ENCODE measurements around the gene TM9SF3.
A peak's percentile ranks its signal among the peaks of the same experiment; 100 is the strongest.

The TM9SF3 gene

DNA sequence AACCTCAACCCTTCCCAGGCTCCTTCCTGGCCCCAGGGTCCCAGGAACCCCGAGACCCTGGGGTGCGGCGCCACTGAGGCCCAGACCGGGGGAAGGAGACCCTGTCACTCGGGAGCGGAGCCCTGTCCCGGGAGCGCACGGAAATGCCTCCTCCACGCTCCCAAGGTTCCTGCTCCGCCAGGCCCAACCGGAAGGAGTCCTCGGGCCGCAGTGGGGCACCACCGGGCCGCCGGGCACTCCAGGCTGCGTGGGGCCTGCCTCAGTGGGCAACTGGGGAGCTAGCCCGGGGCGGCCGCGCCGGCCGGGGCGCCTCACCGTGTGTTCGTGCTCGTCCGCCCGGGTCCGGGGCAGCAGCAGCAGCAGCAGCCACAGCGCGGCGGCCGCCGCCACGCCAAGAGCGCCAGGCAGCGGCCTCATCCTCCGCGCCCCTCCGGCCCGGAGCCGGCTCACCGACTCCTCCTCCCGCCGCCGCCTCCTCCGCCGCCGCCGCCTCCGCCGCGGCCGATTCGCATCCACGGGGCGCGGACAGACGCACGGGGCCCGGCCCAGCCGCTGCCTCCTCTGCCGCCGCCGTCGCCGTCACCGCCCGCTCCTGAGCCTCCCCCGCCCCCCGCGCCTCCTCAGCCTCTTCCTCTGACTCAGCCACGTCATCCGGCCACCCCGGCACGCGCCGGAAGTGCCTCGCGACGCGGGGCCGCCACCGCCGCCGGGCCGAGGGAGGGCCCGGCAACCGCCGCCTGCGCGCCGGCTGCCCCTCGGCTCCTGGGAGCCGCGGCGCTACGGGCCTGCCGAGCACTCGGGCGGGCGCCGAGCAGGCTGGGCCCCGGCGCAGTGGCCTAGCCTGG is at the start of gene TM9SF3:
TSS of gene TM9SF3 (minus strand) at position 594 of the 845 bp plus-strand sequence. CDS start at position 417, 177 bp downstream.
- peak; percentile 93 for DNase-seq (ENCODE audit: low read depth)

DNA sequence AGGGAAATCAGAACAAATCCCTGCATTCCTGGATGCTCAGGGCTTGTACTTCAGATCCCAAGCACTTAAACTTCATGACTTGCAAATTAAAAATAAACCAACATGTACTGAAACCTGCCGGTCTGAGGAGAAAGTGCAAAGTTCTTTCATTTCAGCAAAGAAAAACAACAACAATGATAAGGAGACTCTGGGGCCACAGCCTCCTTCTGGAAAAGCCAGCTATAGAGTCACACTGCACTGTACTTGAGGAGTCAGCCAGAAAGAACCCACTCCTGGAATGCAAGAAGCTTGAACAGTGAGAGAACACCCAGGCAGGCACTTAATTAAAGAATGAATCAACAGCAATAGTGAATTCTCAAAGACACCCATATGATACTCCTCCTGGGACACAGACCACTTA is 49.7 kb upstream of the TM9SF3 start:
- peak; percentile 38 for DNase-seq (ENCODE audit: low read depth)

DNA sequence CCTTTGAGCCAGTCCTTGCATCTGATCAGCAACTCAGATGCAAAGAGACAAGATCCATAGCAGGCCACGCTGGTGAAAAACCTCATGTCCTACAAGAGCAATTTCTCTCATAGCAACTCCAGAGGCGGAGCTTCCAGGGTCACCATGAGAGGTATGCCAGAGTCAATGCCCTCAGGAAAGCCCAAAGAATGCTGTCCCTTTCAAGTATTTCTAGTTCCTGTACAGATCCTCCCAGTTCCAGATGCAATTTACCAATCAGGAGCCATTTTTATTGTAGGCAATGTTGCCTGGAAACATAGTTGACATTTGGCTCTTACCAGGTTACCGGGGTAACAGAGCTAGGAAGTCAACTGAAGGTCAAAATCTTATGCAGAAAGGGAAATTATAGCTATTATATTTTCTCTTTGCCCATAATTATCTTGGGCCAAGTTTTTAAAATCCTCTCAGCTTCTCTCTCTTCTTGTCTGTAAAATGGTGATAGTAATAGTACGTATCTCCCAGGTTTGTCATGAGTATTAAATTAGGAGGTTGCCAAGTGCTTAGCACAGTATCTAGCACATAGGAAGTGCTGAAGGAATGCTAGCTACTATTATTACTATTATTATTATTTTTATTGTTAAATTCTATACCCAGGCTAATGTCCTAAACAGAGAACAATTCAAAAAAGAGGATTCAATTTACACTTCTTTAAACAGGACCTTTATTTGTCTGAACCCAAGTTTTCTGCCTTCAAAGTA is 46.3 kb upstream of the TM9SF3 start:
- DNase-seq (ENCODE audit: low read depth), result peak; percentile 11

DNA sequence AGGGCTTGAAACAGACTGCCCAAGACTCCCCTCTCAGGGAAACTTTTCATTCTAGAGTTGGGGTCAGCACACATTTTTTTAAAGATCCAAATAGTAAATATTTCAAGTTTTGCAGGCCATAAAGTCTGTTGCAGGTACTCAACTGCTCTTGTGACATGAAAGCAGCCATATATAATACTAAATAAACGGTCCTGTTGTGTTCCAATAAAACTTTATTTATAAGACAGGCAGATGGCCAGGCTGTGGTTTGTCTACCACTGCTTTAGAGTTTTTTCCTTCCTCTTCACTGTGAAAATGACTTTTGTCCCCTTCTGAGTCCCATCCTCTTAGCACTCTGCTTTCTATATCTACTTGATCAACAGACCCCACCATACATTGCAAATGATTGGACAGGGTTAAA is 40.5 kb upstream of the TM9SF3 start:
- DNase-seq (ENCODE audit: low read depth), result no peak

DNA sequence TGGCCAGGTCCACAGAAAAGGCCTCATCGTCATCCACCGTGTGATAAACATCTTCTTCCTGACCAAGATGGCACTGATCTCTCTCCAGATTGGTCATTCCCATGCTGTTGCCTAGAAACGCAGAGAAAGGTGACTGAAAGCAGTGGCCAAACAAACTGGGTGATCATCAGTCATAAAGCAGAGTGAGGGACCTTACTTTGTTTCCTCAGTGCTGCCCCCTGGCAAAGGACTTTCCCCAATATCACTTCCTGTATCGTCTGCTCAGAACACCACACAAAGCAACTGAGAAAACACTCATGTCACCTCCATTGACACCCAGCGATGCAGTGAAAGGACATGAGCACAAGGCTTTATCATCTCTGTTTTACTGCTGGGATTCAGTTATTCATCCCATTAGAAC is 40.0 kb upstream of the TM9SF3 start:
- no peak for DNase-seq (ENCODE audit: low read depth)

DNA sequence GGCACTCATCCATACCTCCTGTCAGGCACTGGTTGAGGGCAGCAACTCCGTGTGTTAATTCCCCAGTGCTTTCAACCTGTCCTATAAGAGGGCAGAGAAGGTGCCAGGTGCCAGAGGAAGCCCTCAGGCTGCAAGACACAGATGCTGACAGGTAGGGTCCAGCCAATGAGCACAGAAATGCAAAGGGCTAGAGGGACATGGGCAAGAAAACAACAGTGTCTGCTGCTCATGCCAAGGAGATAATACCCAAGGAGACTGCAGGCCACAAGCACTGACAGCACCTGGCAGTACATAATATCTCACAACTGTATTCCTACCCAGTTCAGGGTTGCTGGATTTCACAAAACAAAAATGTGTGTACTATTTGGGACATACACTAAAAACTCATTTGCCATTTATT is 38.4 kb upstream of the TM9SF3 start:
- no peak for DNase-seq (ENCODE audit: low read depth)

DNA sequence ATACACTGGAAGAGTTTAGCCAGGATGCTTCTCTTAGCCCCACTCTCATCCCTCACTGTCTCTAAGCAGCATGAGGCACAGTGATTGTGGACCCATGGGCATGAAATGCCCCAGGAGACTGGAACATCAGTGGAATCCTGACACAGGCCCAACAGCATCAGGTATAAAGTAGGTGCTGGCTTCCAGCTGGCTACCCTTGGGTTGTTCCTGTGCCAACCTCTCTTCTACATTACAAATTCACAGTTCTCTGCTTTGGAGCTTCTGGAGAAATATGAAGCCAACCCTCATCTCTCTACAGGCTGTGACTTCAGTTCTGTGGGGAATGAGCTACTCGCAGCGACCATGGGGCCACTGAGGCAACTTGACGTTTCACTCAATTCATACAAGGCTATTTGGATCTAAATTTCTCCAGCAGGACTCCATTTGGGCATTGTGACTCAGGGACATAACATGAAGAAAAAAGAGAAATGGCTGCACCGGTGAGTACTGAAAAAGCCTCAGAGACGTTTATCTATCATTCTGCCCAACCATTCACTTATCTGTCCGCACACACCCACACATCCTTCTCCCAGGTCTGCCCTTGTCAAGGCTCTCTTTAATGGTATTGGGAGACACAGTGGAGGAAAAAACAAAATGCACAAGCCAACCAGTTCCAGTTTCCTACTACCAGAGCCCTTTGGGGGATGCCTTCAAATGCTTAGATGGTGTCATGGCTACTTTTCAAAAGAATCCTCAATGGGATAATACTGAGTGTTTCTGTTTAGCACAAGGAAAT is 35.4 kb upstream of the TM9SF3 start:
- no peak for DNase-seq (ENCODE audit: low read depth)

DNA sequence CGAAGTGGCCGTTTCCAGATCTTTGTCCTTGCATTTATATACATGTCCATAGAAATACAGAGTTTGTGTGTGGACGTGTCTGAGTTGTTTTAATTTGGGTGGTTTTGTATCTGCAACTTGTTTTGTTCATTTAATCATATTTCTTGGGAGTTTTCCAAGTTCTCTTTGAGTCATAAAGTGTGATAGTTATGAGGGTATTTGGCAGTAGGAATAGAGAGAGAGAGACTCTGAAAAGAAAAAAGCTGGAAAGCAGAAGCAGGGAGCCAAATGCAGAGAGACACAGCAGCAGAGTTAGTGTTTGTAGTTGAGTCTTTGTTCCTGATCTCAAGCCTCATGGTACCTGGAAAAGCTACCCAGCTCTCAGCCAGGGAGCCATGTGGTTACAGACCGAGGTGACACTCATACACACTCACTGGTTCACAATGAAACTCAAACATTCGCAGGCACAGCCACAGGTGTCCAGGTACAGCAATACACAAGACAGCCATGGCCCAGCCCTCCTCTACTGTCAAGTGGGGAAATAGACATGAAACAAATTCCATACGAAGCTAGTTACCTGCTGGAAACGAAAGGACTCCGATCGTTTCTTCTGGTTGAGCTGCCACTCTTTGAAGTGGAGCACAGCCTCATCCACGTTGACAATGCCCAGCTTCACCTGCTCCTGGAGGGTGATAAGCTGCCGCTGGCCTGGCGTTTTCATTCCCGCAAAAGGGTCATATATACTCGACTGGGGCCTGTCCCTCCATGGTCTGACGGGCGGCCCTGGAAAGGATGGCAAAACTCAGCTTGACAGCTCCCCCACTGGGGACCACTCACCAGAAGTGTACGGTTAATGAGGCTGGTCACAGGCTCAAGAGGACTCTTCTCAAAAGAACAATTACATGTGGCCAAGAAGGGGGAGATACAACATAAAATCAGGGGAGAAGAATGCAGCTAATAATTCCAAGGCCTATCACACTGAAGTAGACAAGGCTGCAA is 33.3 kb upstream of the TM9SF3 start:
- no peak for DNase-seq (ENCODE audit: low read depth)

DNA sequence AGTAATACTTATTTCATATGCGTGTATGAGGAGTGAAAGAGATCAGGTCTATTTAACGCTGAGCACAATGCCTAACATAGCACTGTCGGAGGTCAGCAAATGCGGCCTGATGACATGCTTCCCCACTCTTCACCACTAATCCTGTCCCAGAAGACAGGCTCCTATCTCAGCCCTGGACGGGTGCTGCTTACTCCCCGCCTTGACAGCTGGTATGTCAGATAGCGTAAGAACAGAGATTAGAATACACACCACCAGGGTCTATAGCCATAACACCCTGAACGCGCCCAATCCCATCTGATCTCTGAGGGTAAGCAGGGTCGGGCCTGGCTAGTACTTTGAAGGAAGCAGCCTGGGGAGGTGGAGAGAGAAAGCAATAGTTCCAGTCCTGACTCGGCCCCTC is 32.3 kb upstream of the TM9SF3 start:
- no peak for DNase-seq (ENCODE audit: low read depth)

DNA sequence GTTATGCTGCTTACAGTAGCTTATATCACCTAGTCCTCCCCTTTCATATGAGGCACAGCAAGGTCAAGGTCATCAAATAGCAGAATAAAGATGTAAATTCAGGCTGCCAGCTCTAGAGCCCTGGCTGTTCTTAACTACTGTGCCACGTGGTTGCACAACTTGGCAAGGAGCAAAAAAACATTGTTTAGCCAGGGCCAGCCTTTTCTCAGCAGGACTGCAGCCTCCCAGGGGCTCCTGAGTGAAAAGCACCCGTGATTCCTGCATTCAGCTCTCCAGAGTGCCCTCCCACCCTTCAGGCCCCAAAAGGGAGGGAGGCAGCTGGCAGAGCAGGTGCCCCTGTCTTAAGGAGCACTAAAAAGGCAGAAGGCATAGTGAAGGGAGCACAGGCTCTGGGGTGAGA is 31.8 kb upstream of the TM9SF3 start:
- DNase-seq (ENCODE audit: low read depth), result peak; percentile 25

DNA sequence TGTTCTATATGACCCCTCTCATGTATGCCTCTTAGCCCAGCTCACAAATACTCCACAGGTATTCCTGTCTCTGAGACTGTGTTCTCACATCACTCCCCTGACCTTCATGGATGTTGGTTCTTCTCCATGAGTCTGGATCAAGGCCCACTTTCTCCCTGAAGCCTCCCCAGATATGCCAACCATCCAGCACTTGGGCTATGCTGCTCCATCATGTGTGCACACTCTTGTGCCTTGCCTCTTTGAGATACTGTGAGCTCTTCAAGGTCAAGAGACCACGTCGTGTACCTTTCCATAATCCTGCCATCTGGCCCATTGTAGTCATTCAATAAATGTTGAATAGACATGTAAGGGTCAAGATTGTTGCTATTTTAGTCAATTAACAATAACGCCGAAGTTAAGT is 30.1 kb upstream of the TM9SF3 start:
- no peak for DNase-seq (ENCODE audit: low read depth)

DNA sequence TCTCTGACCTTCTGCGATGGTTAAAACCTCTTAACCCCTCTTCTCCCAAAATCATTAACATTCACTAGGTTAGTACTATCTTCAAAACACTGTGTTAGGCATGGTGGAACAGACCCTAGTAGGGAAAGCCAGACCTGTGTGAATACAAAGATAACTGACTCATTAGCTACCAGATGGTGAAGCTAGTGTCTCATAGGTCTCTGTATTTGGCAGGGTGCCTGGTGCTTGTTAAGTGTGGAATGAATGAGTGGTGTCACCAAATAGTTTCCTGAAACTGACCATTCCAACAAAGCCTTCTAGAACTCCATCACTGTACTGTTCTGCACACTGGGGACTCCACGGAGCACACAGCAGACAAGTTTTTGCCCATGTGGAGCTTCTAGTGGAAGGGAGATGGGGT is 27.7 kb upstream of the TM9SF3 start:
- DNase-seq (ENCODE audit: low read depth), result peak; percentile 98

DNA sequence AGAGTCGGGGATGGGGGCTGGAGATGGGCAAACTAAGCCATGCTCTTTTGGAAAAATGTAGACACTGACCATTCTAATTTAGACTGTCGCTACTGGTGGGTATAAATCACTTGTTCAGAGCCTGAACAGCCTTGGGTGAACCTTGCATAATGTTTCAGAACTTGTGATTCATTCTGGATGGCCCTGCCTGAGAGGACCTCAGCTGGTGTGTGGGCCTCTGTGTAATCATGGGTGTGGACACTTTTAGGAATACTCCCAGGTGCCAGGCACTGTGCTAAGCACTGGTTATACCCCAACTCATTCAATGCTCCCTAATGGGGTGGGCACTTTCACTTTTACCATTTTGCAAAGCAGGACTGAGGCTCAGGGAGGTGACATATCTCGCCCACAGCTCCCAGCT is 26.8 kb upstream of the TM9SF3 start:
- DNase-seq (ENCODE audit: low read depth), result no peak

DNA sequence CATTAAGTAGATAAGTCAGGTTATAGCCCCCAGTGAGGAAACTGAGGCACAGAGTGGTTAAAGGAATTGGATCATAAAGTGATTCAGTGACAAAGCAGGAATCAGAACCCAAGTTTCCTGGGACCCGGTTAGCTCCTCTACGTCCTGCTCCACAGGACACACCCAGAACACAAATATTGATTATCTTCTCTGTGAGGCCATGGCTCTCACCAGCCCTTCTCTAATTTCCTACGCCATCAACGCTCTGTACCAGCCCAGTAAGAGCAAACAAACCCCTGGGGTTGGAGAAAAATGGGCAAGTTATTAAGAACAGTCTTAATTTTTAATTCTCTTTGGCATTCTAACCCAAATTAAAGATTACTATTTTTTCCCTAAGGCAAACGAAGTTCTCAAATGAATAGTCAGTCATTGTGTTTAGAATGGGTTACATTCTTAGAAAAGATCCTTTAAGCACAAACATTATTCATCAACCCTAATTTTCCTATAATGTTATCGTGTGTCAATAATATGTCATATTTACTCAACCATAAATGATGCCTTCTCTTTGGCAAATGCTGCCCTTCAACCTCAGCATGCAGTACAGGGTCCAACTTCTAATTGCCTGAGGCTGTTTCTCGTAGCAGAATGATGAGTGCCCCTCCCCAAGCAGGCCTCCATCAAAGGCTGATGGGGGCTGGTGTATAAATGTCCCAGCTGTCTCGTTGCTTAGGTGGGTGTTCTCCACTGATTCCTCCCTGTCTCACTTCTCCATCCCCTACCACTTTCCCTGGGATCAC is 25.4 kb upstream of the TM9SF3 start:
- no peak for DNase-seq (ENCODE audit: low read depth)

DNA sequence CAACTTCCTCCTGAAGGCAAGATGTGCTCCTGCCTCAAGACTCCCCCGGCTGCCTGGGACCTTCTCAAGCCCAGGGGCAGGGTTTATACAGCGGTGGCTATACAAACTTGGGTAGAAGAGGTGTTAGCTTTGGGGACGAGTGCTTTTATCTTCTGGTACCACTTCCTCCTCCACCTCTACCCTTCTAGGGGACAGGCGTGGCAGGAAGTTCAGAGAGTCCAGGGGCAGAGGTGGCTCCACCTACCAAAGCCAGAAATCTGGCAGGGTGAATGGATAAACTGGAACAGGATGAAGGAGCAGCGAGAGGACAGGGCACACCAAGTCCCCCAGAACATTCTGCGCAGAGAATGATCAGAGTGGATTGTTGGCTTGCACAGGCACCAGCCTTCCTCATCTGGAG is 24.0 kb upstream of the TM9SF3 start:
- DNase-seq (ENCODE audit: low read depth), result no peak

DNA sequence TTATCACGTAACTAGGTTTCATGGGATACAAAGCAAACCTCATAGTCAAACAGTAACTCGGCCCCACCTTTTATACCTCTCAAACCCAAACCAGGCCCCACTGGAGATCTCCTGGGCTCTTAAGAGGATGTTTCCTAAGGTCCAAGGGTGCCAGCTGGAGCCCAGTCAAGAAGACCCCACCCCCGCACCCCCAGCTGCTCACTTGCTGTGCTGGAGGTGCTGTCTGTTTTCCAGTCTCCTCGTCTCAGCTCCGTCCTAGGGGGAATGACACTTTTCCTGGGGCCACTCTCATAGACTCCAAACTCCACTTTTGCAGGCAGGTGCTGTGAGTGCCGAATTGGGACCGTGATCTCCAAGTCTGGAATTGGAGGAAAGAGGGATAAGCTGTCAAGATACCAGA is 22.7 kb upstream of the TM9SF3 start:
- no peak for DNase-seq (ENCODE audit: low read depth)

DNA sequence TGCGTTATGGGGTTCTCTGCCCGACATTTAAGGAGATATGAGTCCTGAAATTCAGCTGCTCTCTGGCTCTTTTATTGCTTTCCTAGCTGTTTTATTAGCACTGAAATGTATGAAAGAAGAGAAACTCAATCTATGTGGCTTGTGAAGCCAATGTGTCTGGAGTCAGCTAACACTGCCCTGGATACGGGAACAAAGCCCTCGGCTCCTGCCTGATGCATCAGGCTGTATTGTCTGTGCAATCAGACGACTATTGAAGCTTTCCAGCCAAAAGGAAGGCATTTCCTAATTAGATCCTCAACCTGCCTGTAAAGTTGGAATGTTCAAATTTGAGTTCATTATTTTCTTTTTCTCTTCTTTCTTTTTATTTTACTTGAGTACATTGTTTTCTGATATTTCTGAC is 22.0 kb upstream of the TM9SF3 start:
- no peak for DNase-seq (ENCODE audit: low read depth)

DNA sequence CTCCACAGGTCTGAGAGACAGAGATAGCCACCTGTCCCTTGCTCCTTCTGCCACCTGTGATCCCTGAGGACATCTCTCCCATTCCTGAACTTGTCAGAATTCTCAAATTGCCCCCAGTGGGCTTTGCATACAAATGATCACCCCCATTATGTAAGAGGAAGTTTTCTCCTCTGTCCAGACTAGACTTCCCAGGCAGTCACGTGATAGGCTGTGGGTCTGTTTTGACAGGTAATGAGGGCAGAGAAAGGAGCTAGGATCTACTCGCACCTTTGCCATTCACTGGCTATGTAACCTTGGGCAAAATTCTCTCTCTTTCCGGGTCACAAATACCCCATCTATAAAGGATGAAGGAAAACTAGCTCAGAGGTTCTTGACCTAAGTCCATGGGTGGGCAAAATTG is 21.4 kb upstream of the TM9SF3 start:
- DNase-seq (ENCODE audit: low read depth), result no peak

DNA sequence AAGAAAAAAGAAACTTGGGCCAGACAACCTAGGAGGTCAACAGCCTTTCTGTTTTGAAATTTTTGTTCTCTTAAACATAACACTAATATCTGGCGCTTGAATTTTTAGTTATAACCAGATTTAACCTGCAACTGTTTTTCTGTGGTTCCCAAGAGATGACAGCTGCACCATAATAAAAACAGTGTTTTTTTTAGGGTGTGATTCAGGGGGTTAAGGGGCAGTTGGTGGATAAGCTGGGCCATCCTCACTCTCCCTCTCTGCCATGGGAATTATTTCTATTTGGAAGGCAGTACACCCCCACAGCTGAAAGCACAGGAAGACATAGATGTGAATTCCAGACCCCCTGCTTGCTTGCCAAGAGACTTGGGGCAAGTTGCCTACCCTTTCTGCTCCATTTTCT is 20.1 kb upstream of the TM9SF3 start:
- DNase-seq (ENCODE audit: low read depth), result no peak

DNA sequence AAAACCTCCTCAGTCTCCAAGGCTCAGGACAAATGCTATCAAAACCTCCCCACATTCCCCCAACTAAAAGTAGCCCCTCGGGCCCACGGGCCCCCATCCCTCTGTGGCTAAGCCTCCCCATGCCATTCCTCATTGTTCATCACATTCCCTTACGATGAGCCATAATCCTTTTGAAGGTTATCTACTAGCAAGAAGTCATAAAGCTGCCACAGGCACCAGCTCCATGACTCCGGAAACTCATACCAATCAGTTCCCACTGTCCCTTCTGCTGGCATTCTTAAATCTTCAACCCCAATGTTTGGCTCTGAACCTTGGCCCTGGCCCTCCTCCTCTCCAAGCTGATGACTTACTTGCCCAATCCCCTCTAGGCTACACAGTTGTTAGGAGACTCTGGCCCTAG is 19.4 kb upstream of the TM9SF3 start:
- peak; percentile 90 for DNase-seq (ENCODE audit: low read depth)

DNA sequence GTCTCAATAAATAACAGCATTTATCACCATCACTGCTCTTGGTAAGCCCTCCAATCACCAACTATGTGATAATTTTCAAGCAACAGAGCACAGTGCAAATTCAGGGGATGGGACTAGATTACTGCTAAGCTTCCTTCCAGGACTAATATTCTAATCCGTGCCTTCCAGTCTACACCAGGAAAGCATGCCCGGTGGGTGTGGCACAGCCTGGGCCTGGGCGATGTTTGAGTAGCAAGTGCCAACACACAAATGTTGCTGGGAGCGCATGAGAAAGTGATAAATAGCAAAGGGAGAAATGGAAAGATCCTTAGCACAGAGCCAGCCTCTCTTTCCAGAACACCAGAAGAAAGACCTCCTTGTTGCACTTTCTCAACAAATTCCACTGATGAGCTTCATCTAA is 13.5 kb upstream of the TM9SF3 start:
- DNase-seq (ENCODE audit: low read depth), result no peak

All from EH (cell line).